HG02763 (cell line): ENCODE measurements around the gene UPF2.

Source experiments
- ATAC-seq: cut with Tn5 transposase; IDR thresholded peaks from one replicate; pipeline ENCODE4 v1.9.1; 2021; ENCODE audit warnings: mild to moderate bottlenecking, moderate library complexity; ENCODE audit not compliant: unreplicated experiment

Gene UPF2

GRCh38 chr10:11887381-11888227 is 155.0 kb downstream of the UPF2 start:
- no peak for ATAC-seq

GRCh38 chr10:11886851-11887250 is 155.8 kb downstream of the UPF2 start:
- ATAC-seq = no peak

GRCh38 chr10:11886138-11886474 is 156.5 kb downstream of the UPF2 start:
- ATAC-seq = no peak

DNA sequence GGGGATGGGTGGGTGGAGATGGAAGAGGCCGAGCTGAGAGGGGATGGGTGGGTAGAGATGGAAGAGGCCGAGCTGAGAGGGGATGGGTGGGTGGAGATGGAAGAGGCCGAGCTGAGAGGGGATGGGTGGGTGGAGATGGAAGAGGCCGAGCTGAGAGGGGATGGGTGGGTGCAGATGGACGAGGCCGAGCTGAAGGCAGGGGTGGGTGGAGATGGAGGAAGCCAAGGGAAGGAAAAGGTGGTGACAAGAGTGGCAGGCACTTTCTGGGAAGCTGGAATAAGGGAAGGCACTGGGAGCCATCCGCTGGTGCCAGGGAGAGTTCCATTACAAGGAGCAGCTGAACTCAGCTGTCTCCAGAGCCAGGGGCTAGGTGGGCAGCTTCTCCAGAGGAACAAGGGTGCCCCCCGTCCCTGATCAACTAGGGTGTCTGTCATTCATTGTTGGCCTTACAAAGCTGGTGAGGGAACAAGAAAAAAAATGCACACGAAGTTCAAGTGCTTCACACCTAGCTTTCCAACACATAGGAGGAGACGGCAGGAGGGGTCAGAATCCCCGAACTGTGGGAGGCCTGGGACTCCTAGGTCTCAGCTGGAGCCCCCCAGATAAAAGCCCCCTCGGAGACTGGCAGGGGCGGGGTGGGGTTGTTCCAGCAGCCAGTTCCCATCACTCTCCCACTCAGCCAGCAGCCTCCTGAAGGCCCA is 157.0 kb downstream of the UPF2 start:
- no peak for ATAC-seq

DNA sequence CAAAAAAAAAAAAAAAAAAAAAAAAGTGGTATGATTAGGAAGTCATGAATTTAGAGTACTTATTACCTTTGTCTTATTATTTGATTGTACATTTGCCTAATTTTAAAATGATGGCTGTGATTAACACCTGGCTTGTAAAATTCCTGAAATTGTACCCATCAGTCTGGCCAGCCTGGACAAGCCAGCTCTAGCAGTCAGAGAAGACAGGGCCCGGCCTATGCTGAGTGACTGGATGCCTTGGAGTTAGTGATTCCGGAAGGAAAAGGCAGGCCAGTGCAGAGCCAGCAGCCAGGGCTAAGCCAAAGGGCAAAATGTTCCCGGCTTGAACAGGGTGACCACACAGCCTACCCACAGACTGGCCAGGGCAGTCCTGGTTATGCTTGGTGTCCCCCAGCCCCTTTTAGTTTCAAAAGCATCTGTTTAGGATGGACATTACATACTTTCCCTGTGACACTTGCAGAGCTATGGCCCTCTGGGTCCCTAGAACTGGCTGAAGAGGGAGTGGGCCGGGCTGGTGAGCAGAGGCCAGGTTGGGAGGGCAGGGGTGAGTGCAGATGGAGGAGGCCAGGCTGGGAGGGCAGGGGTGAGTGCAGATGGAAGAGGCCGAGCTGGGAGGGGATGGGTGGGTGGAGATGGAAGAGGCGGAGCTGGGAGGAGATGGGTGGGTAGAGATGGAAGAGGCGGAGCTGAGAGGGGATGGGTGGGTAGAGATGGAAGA is 157.7 kb downstream of the UPF2 start:
- ATAC-seq = no peak

DNA sequence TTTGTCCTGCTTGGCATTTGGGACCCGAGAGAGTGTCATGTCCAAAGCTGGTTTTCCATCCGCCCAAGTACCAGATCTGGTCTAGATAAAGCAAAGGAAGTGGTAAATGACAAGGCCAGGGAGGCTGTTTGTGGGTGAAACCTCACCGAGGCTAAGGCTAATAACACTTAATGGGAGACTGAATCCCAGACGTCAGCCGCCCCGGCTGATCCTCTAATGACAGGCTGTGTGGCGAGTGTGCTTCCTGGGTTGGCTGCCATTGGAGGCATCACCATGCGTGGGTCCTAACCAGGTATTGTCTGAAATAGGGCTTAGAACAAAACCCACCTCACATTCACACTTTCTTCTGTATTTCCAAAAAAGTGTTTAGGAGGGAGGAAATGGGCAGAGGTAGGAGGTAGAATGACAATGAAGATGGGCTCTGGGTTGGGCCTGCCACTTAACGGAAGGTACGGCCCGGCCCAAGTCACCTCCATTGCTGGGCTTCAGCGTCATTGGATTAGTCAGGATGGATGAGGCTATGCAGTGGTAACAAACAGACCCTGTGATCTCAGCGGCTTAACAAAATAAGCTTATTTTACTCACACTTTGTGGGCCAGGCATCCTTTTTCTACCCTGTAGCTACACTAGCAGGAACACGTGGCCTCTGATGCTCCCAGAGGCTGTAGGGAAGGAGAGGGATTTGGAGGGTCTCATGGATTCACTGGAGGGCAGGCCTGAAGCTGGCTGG is 159.8 kb downstream of the UPF2 start:
- no peak for ATAC-seq

GRCh38 chr10:11881477-11882417 is 160.9 kb downstream of the UPF2 start:
- ATAC-seq = no peak

DNA sequence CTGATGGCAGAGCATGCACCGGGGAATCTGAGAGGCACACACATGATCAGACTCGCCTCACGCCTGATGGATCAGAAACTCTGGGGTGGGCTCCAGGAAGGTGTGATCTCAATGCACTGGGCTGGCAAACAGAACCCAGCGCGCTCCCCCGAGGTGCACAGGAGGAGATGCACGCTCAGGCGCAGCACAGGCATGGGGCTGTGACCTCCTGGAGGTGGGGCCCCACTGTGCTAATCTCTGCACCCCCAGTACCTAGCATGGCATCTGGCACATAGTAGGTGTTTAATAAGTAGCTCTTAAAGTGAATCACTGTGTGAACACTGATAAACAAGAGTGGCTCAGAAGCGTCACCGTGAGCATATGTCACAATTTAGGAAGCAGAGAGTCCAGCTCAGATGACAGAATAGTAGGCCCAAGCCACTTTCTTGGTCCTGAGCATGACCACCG is 161.6 kb downstream of the UPF2 start:
- ATAC-seq = no peak

GRCh38 chr10:11880151-11881029 is 162.2 kb downstream of the UPF2 start:
- no peak for ATAC-seq

DNA sequence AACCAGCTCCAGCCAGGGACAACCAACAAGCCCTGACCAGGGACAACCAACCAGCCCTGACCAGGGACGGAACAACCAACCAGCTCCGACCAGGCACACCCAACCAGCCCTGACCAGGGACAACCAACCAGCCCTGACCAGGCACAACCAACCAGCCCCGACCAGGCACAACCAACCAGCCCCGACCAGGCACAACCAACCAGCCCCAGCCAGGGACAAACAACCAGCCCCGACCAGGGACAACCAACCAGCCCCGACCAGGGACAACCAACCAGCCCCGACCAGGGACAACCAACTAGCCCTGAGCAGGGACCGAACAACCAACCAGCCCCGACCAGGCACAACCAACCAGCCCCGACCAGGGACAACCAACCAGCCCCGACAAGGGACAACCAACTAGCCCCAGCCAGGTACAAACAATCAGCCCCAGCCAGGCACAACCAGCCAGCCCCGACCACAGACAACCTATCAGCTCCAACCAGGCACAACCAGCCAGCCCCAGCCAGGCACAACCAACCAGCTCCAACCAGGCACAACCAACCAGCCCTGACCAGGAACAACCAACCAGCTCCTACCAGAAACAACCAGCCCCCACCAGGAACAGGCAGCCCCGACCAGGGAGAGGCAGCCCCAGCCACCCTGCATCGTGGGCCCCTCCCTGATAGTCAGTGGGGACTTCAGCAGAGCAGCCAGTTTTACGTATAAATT is 163.1 kb downstream of the UPF2 start:
- ATAC-seq = no peak

GRCh38 chr10:11878776-11879175 is 163.8 kb downstream of the UPF2 start:
- no peak for ATAC-seq

GRCh38 chr10:11877591-11877905 is 165.1 kb downstream of the UPF2 start:
- no peak for ATAC-seq

DNA sequence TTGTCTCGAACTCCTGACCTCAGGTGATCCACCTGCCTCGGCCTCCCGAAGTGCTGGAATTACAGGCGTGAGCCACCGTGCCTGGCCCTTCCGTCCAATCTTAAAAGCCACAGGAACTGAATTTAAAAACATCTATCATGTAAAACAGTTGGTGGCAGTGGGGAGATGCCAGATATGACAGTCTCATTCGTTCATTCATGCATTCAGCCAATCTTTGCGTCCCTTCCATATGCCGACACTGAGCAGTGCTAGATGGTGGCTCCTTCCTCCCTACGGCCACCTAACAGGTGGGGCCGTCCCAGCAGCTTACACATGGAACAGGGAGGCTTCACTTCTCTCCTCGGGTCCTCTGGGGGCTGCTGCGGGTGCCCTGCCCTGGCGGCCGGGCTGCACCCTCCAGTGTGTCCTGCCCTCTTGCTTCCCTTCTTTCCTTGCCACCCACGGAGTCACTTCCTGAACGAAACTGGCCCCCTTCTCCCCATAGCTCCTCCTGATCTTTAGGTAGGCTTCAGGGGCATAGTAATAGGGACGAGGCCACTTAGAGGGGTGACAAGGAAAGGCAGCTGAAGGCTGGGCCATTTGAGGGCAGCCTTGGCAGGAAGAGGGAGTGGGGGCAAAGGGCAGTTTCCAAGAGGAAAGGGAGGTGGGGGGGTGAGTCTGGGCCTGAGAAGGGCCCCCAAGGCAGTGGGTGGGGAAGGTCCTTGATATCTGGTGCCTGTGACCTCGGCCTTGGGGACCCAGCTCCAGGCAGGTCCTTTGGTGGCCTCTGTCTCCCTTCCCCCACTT is 165.6 kb downstream of the UPF2 start:
- ATAC-seq = no peak

GRCh38 chr10:11876324-11876723 is 166.3 kb downstream of the UPF2 start:
- no peak for ATAC-seq

DNA sequence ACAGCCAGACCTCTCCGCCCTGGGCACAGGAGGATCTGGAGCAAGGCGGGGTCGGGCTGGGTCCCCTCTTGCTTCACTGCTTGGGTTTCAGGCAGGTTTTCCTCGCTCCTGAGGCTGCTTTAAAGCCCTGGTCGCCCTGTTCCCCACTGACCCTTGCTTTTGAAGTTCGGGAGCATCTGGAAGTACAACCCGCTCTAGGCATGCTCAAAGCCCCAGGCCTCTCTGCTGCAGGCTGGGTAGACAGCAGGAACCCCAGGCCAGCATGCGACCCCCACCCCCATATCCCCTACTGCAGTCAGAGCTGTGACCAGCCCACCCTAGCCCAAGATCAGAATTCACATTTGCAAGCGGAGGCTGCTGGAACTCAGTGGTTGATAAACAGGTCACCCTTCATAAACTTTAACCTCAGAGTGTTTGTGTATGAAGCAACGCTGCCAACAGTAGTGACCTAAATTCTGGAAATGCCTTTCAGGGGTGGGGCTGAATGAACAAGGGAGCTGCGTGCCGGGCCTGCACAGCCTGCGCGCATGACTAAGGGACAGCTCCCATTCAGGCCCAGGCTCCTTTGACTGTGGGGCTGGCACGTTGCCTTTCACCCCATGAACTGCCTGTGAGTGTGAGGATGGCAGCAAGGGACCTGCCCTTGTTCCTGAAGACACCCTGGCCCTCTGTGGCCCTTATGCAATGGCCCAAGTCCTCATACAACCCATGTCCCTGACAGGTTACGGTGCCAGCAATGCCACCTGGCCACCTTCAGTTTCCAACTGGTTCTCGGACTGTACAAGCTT is 166.9 kb downstream of the UPF2 start:
- no peak for ATAC-seq

DNA sequence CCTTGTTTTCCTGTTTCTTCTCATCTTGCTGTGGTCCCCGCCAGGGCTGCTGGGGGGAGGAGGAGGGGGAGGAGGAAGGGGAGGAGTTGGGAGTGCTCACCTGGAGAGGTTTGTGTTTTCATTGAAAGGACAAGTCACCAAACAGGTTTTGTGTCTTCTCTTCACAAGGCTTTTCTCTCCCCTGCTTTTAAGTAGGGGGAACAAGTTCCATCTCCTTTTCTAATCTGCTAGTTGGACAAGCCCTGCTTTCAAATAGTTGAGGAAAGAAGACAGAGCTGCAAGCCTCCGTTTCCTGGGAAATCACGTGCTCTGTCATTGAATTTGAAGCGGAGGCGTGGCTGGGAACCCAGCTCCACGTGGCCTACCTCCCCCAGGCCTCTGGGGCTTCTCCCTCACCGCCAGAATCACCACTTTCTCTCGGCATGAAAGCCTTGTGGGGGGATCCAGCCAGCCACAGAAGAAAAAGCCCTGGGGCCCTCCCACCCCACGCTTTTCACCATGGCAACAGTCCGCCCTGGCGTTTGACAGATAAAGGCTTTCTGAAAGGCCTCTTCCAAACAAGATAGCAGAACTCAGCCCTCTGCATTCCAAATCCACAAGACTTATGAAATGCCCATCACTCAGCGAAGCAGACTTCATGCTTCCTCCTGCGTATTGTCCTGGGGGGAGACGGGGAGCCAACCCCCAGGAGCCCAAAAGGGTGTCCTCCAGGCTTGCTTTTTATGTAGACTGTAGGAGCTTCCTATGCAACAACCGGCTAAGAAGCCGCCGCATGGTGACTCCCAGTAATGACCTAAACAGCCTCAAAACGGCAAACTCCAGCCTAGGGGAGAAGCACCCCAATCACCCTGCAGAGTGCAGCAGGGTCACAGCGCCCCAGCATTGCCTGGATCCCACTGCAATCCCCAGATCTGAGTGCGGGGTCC is 167.8 kb downstream of the UPF2 start:
- ATAC-seq = no peak
